GM12878 (cell line): Measurements from ENCODE around the gene ARHGAP9. TPM values are rescaled to one million over a fixed set of nuclear protein-coding genes. Genes with fewer than 3 reads are reported as not detected.

ENCODE experiments used
- ATF7 ChIP-seq: fragments of 450-650 bp; IDR thresholded peaks from 2 replicates; pipeline ENCODE4 v1.6.1; 2016; ENCODE audit warnings: low read depth, mild to moderate bottlenecking
- CHD2 ChIP-seq: IDR thresholded peaks from 2 replicates; pipeline ENCODE4 v1.6.1; 2011; ENCODE audit warnings: low read depth, low read length, improper control_type of control experiment, borderline replicate concordance
- CREB1 ChIP-seq: IDR thresholded peaks from 2 replicates; pipeline ENCODE4 v1.6.1; 2012; ENCODE audit warnings: low read depth, mild to moderate bottlenecking, inconsistent platforms
- ESRRA ChIP-seq: IDR thresholded peaks from 2 replicates; pipeline ENCODE4 v1.6.1; 2012; ENCODE audit warnings: mild to moderate bottlenecking, low read length, improper control_type of control experiment
- GATAD2B ChIP-seq: fragments of 450-650 bp; conservative IDR thresholded peaks from 2 replicates; pipeline ENCODE4 v1.6.1; 2017; ENCODE audit warnings: low read depth, mild to moderate bottlenecking, moderate library complexity
- JUNB ChIP-seq: IDR thresholded peaks from 2 replicates; pipeline ENCODE4 v1.6.1; 2016; ENCODE audit warnings: antibody characterized with exemption, mild to moderate bottlenecking
- JUND ChIP-seq: IDR thresholded peaks from 2 replicates; pipeline ENCODE4 v1.6.1; 2012; ENCODE audit warnings: low read depth, mild to moderate bottlenecking, low read length, improper control_type of control experiment, moderate library complexity
- MEF2B ChIP-seq: fragments of 450-650 bp; IDR thresholded peaks from 2 replicates; pipeline ENCODE4 v1.6.1; 2018; ENCODE audit warnings: mild to moderate bottlenecking, moderate library complexity; ENCODE audit not compliant: partially characterized antibody, poor library complexity, severe bottlenecking
- MXI1 ChIP-seq: fragments of 150-350 bp; IDR thresholded peaks from 2 replicates; pipeline ENCODE4 v1.6.1; 2011; ENCODE audit warnings: low read depth, mild to moderate bottlenecking, inconsistent platforms, low read length, improper control_type of control experiment
- MYC ChIP-seq: IDR thresholded peaks from 2 replicates; pipeline ENCODE4 v1.6.1; 2011; ENCODE audit warnings: mild to moderate bottlenecking, low read length, moderate library complexity, inconsistent platforms; ENCODE audit not compliant: insufficient read depth, insufficient replicate concordance, insufficient read length, severe bottlenecking
- NFIC ChIP-seq: IDR thresholded peaks from 2 replicates; pipeline ENCODE4 v1.6.1; 2012; ENCODE audit warnings: low read depth, mild to moderate bottlenecking, inconsistent platforms, low read length, moderate library complexity
- PML ChIP-seq: IDR thresholded peaks from 2 replicates; pipeline ENCODE4 v1.6.1; 2012; ENCODE audit warnings: low read length, inconsistent platforms
- SMAD1 ChIP-seq: fragments of 450-650 bp; IDR thresholded peaks from 2 replicates; pipeline ENCODE4 v1.6.1; 2018; ENCODE audit warnings: mild to moderate bottlenecking, low read depth; ENCODE audit not compliant: partially characterized antibody
- SMAD5 ChIP-seq: IDR thresholded peaks from 2 replicates; pipeline ENCODE4 v1.6.1; 2016; ENCODE audit warnings: antibody characterized with exemption, low read depth
- SP1 ChIP-seq: IDR thresholded peaks from one replicate; pipeline ENCODE4 v1.6.1; 2011; ENCODE audit warnings: low read depth, low read length
- STAT1 ChIP-seq: fragments of 450-650 bp; conservative IDR thresholded peaks from 2 replicates; pipeline ENCODE4 v1.6.1; 2014; ENCODE audit warnings: antibody characterized with exemption, mild to moderate bottlenecking
- TARDBP ChIP-seq: IDR thresholded peaks from 2 replicates; pipeline ENCODE4 v1.6.1; 2016; ENCODE audit warnings: borderline replicate concordance
- WRNIP1 ChIP-seq: IDR thresholded peaks from 2 replicates; pipeline ENCODE4 v1.6.1; 2011; ENCODE audit warnings: low read depth, low read length, improper control_type of control experiment, borderline replicate concordance
- ZBTB40 ChIP-seq: fragments of 450-650 bp; IDR thresholded peaks from 2 replicates; pipeline ENCODE4 v1.6.1; 2016; ENCODE audit warnings: mild to moderate bottlenecking, moderate library complexity, borderline replicate concordance
- polyA plus RNA-seq, 11 experiments: library from polyadenylated mRNA; depleted of rRNA in 4 of 11; unstranded in 6 of 11; stranded (reverse) in 5 of 11; fragments of >200 nt; fragmentation: Nextera tagmentation in 4 of 11; fragmentation: Illumina TruSeq in 1 of 11; extraction: Ambion mirVana in 4 of 11; extraction: Trizol in 1 of 11; gene quantifications; 1 replicate in 1 of 11; 2 replicates in 10 of 11; pipeline versions ENCODE4 v1.2.1 to v1.2.3, GENCODE V29; 2011 to 2016; ENCODE audit warnings: inconsistent platforms in 2 of 11, missing spikeins in 2 of 11, low read depth in 1 of 11
- total RNA-seq, 4 experiments: library from RNA; depleted of rRNA in 3 of 4; stranded (reverse); fragments of >200 nt in 3 of 4; fragmentation: Illumina TruSeq in 1 of 4; extraction: Trizol in 1 of 4; gene quantifications; 2 replicates each; pipeline versions ENCODE4 v1.2.1 to v1.2.3, GENCODE V29; 2013 to 2021
- TF ChIP-seq, protein P1 (sequence below): fragments of 450-650 bp; IDR thresholded peaks from 2 replicates; pipeline ENCODE4 v1.6.1; 2017; ENCODE audit warnings: borderline replicate concordance
- TF ChIP-seq, protein P2 (sequence below): IDR thresholded peaks from 2 replicates; pipeline ENCODE4 v1.6.1; 2011; ENCODE audit warnings: borderline replicate concordance, low read depth, mild to moderate bottlenecking, moderate library complexity, mixed read lengths, low read length; ENCODE audit not compliant: insufficient read depth; ENCODE audit errors: extremely low read length
- TF ChIP-seq, protein P3 (sequence below): IDR thresholded peaks from 2 replicates; pipeline ENCODE4 v1.6.1; 2011; ENCODE audit warnings: borderline replicate concordance, low read depth, mild to moderate bottlenecking, moderate library complexity, low read length; ENCODE audit not compliant: insufficient read depth, poor library complexity, severe bottlenecking

ARHGAP9 gene
- total and polyA plus RNA-seq, 10 of the 15 experiments (the other 5 are each of a cell fraction or from before 2014, with no cell fraction given) = 19.5 to 102 (median 76.8) TPM

GRCh38 chr12:57522011-57522886, 42.6 kb upstream of the ARHGAP9 start, which contains the start of gene MBD6 (continued):
- TF ChIP-seq JUND (no peak), WRNIP1 (no peak), TARDBP (no peak), CREB1 (peak; percentile 55), JUNB (no peak), NFIC (no peak; the same call in 1 of the 2 replicates), PML (peak; percentile 37; the same call in 1 of the 2 replicates), STAT1 (peak; percentile 88; the same call in 1 of the 2 replicates), MYC (peak; percentile 30), SMAD1 (peak; percentile 46), SP1 (peak; percentile 60), MEF2B (peak; percentile 98), ZBTB40 (no peak), ATF7 (peak; percentile 66), MXI1 (peak; percentile 91), GATAD2B (0 out of 2 replicates have a peak, but pooled peaks have one; percentile 42), ESRRA (no peak), SMAD5 (peak; percentile 41; the same call in 1 of the 2 replicates), CHD2 (peak; percentile 34; the same call in 1 of the 2 replicates)
- TF ChIP-seq, protein P1, sequence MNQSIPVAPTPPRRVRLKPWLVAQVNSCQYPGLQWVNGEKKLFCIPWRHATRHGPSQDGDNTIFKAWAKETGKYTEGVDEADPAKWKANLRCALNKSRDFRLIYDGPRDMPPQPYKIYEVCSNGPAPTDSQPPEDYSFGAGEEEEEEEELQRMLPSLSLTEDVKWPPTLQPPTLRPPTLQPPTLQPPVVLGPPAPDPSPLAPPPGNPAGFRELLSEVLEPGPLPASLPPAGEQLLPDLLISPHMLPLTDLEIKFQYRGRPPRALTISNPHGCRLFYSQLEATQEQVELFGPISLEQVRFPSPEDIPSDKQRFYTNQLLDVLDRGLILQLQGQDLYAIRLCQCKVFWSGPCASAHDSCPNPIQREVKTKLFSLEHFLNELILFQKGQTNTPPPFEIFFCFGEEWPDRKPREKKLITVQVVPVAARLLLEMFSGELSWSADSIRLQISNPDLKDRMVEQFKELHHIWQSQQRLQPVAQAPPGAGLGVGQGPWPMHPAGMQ = no peak
- TF ChIP-seq, protein P2, sequence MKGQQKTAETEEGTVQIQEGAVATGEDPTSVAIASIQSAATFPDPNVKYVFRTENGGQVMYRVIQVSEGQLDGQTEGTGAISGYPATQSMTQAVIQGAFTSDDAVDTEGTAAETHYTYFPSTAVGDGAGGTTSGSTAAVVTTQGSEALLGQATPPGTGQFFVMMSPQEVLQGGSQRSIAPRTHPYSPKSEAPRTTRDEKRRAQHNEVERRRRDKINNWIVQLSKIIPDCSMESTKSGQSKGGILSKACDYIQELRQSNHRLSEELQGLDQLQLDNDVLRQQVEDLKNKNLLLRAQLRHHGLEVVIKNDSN = peak; percentile 80
- TF ChIP-seq, protein P3, sequence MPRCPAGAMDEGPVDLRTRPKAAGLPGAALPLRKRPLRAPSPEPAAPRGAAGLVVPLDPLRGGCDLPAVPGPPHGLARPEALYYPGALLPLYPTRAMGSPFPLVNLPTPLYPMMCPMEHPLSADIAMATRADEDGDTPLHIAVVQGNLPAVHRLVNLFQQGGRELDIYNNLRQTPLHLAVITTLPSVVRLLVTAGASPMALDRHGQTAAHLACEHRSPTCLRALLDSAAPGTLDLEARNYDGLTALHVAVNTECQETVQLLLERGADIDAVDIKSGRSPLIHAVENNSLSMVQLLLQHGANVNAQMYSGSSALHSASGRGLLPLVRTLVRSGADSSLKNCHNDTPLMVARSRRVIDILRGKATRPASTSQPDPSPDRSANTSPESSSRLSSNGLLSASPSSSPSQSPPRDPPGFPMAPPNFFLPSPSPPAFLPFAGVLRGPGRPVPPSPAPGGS = peak; percentile 13
